MM.1S (cell line): ENCODE data around the gene COL7A1.

Source experiments
- CTCF ChIP-seq: fragments of 300-600 bp; sonication (generic); IDR thresholded peaks from 2 replicates; pipeline ENCODE4 v1.5.1; 2016; ENCODE audit warnings: antibody characterized with exemption, low read length, mixed read lengths
- EZH2 ChIP-seq: fragments of 300-600 bp; sonication (generic); optimal IDR thresholded peaks from 2 replicates; pipeline ENCODE3; 2017; ENCODE audit warnings: low read depth, mild to moderate bottlenecking, antibody characterized with exemption, low read length, mixed read lengths
- EZH2phosphoT487 ChIP-seq: fragments of 300-600 bp; sonication (generic); IDR thresholded peaks from 2 replicates; pipeline ENCODE4 v1.6.1; 2018; ENCODE audit warnings: antibody characterized with exemption, low read length

GRCh38 chr3:48548729-48549705 is 46.1 kb downstream of the COL7A1 start:
- TF ChIP-seq CTCF (peak; percentile 97), EZH2 (no peak), EZH2phosphoT487 (no peak)
